T1000 (cell line): ENCODE measurements around the gene P3H3.

Experiments
- DNase-seq: peaks from one replicate; lab custom pipeline; 2025; ENCODE audit warnings: mixed read lengths; lab: John Stamatoyannopoulos, UW

The P3H3 gene

GRCh38 chr12:6827982-6828780 lies at the start of gene P3H3:
Gene P3H3 (plus strand): TSS chr12:6828407. CDS start chr12:6828441, 34 bp downstream.
- DNase-seq, result peak; percentile 19

- peak; percentile 87 for DNase-seq
These were observed 49.3 kb upstream of the P3H3 start for GRCh38 chr12:6778574-6779550.

- DNase-seq, result no peak
These were observed 48.3 kb upstream of the P3H3 start for GRCh38 chr12:6779708-6780432.

GRCh38 chr12:6780573-6780972 lies 47.6 kb upstream of the P3H3 start:
- DNase-seq, result no peak

- DNase-seq, result no peak
These were observed 46.1 kb upstream of the P3H3 start for GRCh38 chr12:6782119-6782518.

- no peak for DNase-seq
These were observed 45.2 kb upstream of the P3H3 start for GRCh38 chr12:6782850-6783566.

- no peak for DNase-seq
These were observed 44.4 kb upstream of the P3H3 start for GRCh38 chr12:6783828-6784227.

GRCh38 chr12:6784296-6784695 lies 43.9 kb upstream of the P3H3 start:
- no peak for DNase-seq

GRCh38 chr12:6784761-6785160 lies 43.4 kb upstream of the P3H3 start:
- no peak for DNase-seq

- no peak for DNase-seq
These were observed 41.7 kb upstream of the P3H3 start for GRCh38 chr12:6786416-6787094.

GRCh38 chr12:6787309-6787708 lies 40.9 kb upstream of the P3H3 start:
- DNase-seq, result no peak

GRCh38 chr12:6788972-6789924 lies 39.0 kb upstream of the P3H3 start, which contains the start of gene CD4:
Gene CD4 (plus strand): TSS chr12:6789528. CDS start chr12:6800139, 10,611 bp downstream.
- DNase-seq, result no peak

GRCh38 chr12:6790496-6791150 lies 37.6 kb upstream of the P3H3 start:
- DNase-seq, result no peak

GRCh38 chr12:6791931-6792520 lies 36.2 kb upstream of the P3H3 start:
- DNase-seq, result no peak

- DNase-seq, result no peak
These were observed 35.5 kb upstream of the P3H3 start for GRCh38 chr12:6792522-6793201.

GRCh38 chr12:6795088-6795487 lies 33.1 kb upstream of the P3H3 start:
- DNase-seq, result no peak

- DNase-seq, result no peak
These were observed 31.6 kb upstream of the P3H3 start for GRCh38 chr12:6796576-6796975.

GRCh38 chr12:6799147-6799546 lies 29.1 kb upstream of the P3H3 start:
- DNase-seq, result no peak
